Measurements from ENCODE around the gene FGF18. TPM values are rescaled to one million over a fixed set of nuclear protein-coding genes. Genes with fewer than 3 reads are reported as not detected.
"Not testable (repeated sequence)": the region's sequence is repeated elsewhere in the genome, so short reads cannot be mapped to it uniquely, and the experiment has no call there.

FGF18 gene
- total and polyA plus RNA-seq, 2 of the 4 experiments (the other 2 are of a cell fraction), result 0.15 TPM; not detected in 1

GRCh38 chr5:171369898-171370297 is 49.5 kb upstream of the FGF18 start (continued):
- TF ChIP-seq NFE2L2 (IDR thresholded peaks at IDR 0.05; ENCODE audit: low read depth, low read length) (no peak), MAFK (IDR thresholded peaks at IDR 0.05; ENCODE audit: low read depth, low read length) (no peak), FOS (IDR thresholded peaks at IDR 0.05; ENCODE audit: low read depth, low read length) (no peak)

GRCh38 chr5:171370881-171371280 is 48.6 kb upstream of the FGF18 start:
- H4K5ac ChIP-seq (ENCODE audit: low read depth, low read length); H3K9ac ChIP-seq (ENCODE audit: low read depth, low read length); H3K9me3 ChIP-seq (ENCODE audit: control insufficient read depth, insufficient read depth, low read length); dilution Hi-C loops (cut with HindIII; ENCODE audit: low sequenced_read_pairs, unreplicated experiment); H2BK15ac ChIP-seq (ENCODE audit: low read depth, low read length); H2BK20ac ChIP-seq (ENCODE audit: low read depth, low read length); H3K36me3 ChIP-seq (ENCODE audit: control insufficient read depth, insufficient read depth, low read length); H3K4me1 ChIP-seq (ENCODE audit: control insufficient read depth, insufficient read depth, low read length); H3K9me1 ChIP-seq (ENCODE audit: insufficient read depth, low read length); H3K56ac ChIP-seq (ENCODE audit: extremely low read depth, insufficient read depth, low read length); POLR2A ChIA-PET (ENCODE audit: unreplicated experiment); H4K20me1 ChIP-seq (ENCODE audit: insufficient read depth, low read length); H2BK120ac ChIP-seq (ENCODE audit: low read depth, low read length); H3K4me2 ChIP-seq (ENCODE audit: low read depth, low read length); H3K4ac ChIP-seq (ENCODE audit: low read depth, low read length); DNase-seq; H3K27me3 ChIP-seq (ENCODE audit: control insufficient read depth, insufficient read depth, low read length); ATAC-seq (ENCODE audit: low read depth); H3K18ac ChIP-seq (ENCODE audit: low read depth, low read length); H3K14ac ChIP-seq (replicated peaks; ENCODE audit: low read depth, low read length); H3K27ac ChIP-seq (ENCODE audit: insufficient read depth, low read length); H2BK5ac ChIP-seq (ENCODE audit: low read depth, low read length, poor library complexity, severe bottlenecking); H2AFZ ChIP-seq (replicated peaks; ENCODE audit: low read length, poor library complexity); H2AK5ac ChIP-seq (ENCODE audit: low read depth, low read length); intact Hi-C loops (cut with micrococcal nuclease); BruUV-seq (replicated peaks); H3K79me1 ChIP-seq (ENCODE audit: low read depth in 1 of 2, low read length in 2 of 2); H4K91ac ChIP-seq (ENCODE audit: insufficient read depth, low read depth, low read length); H3K23ac ChIP-seq (ENCODE audit: low read depth, low read length); H3K4me3 ChIP-seq (ENCODE audit: insufficient read depth, low read depth, low read length); H2AK9ac ChIP-seq (replicated peaks; ENCODE audit: low read depth, low read length, poor library complexity); H4K8ac ChIP-seq (ENCODE audit: low read depth in 2 of 2, low read length in 2 of 2); in situ Hi-C loops (cut with MboI; ENCODE audit: low sequenced_read_pairs): not testable (repeated sequence)
- WGBS, 2 experiments (ENCODE audit: extremely low coverage in 2 of 2, insufficient read length in 1 of 2), result 40% methylated on average over 1 of the region's 10 CpGs; no CpG with 5 or more reads in 1 of the 2 experiments
- CTCF ChIA-PET, result interaction anchor here (0.8 kb wide), 1 partner anchor 164 kb away, joined by 3 read pairs; no protein-coding TSS in a partner anchor
